ENCODE data around the gene DCHS2. TPM values are rescaled to one million over a fixed set of nuclear protein-coding genes. Genes with fewer than 3 reads are reported as not detected.

The DCHS2 gene
- total and polyA plus RNA-seq, 2 experiments from 2014 or later = 0.21 to 7.6 TPM

DNA sequence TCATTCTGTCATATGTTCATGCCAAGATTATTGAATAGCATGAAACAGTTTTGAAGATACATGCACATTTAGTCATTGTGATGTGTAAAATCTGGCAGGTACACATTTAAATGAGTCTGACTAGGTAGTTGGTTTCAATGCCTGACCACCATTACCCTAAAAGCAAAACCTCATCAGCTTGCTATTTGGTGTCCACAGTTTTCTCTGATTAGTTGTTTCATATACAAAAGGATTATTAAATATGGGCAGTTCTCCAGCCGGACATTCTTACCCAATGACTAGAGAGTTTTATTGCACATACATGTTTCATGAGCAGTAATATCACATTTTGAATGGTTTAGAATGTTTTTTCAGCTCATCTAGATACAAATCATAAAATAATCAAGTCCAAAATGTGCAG lies 23.7 kb downstream of the DCHS2 start:
- H3K27me3 ChIP-seq (ENCODE audit: insufficient read depth) = no peaks in the 10 kb centered on the region
- H4K20me1 ChIP-seq (replicated peaks; ENCODE audit: insufficient read depth) = no peaks in the 10 kb centered on the region
- H3K4me3 ChIP-seq = no peak overlapping the region
- H3K9me2 ChIP-seq (ENCODE audit: insufficient read depth) = no peaks in the 10 kb centered on the region
- H3K4me1 ChIP-seq (ENCODE audit: insufficient read depth) = no peaks in the 10 kb centered on the region
- Mint-ChIP-seq H3K36me3 (ENCODE audit: low read depth) (no peaks in the 10 kb centered on the region), H3K27ac (no peak overlapping the region), H3K4me1 (no peaks in the 10 kb centered on the region), H3K27me3 (ENCODE audit: insufficient read depth, low read depth, poor library complexity) (no peaks in the 10 kb centered on the region), H3K9me3 (no peaks in the 10 kb centered on the region), H3K4me3 (no peak overlapping the region)
- H3K36me3 ChIP-seq (ENCODE audit: insufficient read depth) = no peaks in the 10 kb centered on the region
- H3F3A ChIP-seq (replicated peaks; ENCODE audit: low read depth) = no peaks in the 10 kb centered on the region
- TF ChIP-seq STAT1 (IDR thresholded peaks at IDR 0.05; ENCODE audit: unreplicated experiment) = no peak
- TF ChIP-seq EZH2phosphoT487 (IDR thresholded peaks at IDR 0.05; ENCODE audit: unreplicated experiment) = no peak
- no peak for TF ChIP-seq CREB1 (CRISPR knock-in tag; IDR thresholded peaks at IDR 0.05; ENCODE audit: low read depth)
- TF ChIP-seq EZH2 (IDR thresholded peaks at IDR 0.05; ENCODE audit: low read depth, unreplicated experiment) = no peak
- TF ChIP-seq POLR2AphosphoS5 (IDR thresholded peaks at IDR 0.05; ENCODE audit: low read depth) = no peak
- TF ChIP-seq, protein P1, sequence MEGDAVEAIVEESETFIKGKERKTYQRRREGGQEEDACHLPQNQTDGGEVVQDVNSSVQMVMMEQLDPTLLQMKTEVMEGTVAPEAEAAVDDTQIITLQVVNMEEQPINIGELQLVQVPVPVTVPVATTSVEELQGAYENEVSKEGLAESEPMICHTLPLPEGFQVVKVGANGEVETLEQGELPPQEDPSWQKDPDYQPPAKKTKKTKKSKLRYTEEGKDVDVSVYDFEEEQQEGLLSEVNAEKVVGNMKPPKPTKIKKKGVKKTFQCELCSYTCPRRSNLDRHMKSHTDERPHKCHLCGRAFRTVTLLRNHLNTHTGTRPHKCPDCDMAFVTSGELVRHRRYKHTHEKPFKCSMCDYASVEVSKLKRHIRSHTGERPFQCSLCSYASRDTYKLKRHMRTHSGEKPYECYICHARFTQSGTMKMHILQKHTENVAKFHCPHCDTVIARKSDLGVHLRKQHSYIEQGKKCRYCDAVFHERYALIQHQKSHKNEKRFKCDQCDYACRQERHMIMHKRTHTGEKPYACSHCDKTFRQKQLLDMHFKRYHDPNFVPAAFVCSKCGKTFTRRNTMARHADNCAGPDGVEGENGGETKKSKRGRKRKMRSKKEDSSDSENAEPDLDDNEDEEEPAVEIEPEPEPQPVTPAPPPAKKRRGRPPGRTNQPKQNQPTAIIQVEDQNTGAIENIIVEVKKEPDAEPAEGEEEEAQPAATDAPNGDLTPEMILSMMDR (conservative IDR thresholded peaks at IDR 0.05; ENCODE audit: low read depth in 2 of 2) = no peak
- no peak for TF ChIP-seq JUNB (IDR thresholded peaks at IDR 0.05; ENCODE audit: unreplicated experiment)
- TF ChIP-seq ZNF331 (CRISPR knock-in tag; IDR thresholded peaks at IDR 0.05; ENCODE audit: low read depth) = no peak
- TF ChIP-seq, protein P2, sequence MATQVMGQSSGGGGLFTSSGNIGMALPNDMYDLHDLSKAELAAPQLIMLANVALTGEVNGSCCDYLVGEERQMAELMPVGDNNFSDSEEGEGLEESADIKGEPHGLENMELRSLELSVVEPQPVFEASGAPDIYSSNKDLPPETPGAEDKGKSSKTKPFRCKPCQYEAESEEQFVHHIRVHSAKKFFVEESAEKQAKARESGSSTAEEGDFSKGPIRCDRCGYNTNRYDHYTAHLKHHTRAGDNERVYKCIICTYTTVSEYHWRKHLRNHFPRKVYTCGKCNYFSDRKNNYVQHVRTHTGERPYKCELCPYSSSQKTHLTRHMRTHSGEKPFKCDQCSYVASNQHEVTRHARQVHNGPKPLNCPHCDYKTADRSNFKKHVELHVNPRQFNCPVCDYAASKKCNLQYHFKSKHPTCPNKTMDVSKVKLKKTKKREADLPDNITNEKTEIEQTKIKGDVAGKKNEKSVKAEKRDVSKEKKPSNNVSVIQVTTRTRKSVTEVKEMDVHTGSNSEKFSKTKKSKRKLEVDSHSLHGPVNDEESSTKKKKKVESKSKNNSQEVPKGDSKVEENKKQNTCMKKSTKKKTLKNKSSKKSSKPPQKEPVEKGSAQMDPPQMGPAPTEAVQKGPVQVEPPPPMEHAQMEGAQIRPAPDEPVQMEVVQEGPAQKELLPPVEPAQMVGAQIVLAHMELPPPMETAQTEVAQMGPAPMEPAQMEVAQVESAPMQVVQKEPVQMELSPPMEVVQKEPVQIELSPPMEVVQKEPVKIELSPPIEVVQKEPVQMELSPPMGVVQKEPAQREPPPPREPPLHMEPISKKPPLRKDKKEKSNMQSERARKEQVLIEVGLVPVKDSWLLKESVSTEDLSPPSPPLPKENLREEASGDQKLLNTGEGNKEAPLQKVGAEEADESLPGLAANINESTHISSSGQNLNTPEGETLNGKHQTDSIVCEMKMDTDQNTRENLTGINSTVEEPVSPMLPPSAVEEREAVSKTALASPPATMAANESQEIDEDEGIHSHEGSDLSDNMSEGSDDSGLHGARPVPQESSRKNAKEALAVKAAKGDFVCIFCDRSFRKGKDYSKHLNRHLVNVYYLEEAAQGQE (IDR thresholded peaks at IDR 0.05; ENCODE audit: unreplicated experiment) = no peak
- no peak for TF ChIP-seq NANOG (IDR thresholded peaks at IDR 0.05; ENCODE audit: borderline replicate concordance)
- TF ChIP-seq, protein P3, sequence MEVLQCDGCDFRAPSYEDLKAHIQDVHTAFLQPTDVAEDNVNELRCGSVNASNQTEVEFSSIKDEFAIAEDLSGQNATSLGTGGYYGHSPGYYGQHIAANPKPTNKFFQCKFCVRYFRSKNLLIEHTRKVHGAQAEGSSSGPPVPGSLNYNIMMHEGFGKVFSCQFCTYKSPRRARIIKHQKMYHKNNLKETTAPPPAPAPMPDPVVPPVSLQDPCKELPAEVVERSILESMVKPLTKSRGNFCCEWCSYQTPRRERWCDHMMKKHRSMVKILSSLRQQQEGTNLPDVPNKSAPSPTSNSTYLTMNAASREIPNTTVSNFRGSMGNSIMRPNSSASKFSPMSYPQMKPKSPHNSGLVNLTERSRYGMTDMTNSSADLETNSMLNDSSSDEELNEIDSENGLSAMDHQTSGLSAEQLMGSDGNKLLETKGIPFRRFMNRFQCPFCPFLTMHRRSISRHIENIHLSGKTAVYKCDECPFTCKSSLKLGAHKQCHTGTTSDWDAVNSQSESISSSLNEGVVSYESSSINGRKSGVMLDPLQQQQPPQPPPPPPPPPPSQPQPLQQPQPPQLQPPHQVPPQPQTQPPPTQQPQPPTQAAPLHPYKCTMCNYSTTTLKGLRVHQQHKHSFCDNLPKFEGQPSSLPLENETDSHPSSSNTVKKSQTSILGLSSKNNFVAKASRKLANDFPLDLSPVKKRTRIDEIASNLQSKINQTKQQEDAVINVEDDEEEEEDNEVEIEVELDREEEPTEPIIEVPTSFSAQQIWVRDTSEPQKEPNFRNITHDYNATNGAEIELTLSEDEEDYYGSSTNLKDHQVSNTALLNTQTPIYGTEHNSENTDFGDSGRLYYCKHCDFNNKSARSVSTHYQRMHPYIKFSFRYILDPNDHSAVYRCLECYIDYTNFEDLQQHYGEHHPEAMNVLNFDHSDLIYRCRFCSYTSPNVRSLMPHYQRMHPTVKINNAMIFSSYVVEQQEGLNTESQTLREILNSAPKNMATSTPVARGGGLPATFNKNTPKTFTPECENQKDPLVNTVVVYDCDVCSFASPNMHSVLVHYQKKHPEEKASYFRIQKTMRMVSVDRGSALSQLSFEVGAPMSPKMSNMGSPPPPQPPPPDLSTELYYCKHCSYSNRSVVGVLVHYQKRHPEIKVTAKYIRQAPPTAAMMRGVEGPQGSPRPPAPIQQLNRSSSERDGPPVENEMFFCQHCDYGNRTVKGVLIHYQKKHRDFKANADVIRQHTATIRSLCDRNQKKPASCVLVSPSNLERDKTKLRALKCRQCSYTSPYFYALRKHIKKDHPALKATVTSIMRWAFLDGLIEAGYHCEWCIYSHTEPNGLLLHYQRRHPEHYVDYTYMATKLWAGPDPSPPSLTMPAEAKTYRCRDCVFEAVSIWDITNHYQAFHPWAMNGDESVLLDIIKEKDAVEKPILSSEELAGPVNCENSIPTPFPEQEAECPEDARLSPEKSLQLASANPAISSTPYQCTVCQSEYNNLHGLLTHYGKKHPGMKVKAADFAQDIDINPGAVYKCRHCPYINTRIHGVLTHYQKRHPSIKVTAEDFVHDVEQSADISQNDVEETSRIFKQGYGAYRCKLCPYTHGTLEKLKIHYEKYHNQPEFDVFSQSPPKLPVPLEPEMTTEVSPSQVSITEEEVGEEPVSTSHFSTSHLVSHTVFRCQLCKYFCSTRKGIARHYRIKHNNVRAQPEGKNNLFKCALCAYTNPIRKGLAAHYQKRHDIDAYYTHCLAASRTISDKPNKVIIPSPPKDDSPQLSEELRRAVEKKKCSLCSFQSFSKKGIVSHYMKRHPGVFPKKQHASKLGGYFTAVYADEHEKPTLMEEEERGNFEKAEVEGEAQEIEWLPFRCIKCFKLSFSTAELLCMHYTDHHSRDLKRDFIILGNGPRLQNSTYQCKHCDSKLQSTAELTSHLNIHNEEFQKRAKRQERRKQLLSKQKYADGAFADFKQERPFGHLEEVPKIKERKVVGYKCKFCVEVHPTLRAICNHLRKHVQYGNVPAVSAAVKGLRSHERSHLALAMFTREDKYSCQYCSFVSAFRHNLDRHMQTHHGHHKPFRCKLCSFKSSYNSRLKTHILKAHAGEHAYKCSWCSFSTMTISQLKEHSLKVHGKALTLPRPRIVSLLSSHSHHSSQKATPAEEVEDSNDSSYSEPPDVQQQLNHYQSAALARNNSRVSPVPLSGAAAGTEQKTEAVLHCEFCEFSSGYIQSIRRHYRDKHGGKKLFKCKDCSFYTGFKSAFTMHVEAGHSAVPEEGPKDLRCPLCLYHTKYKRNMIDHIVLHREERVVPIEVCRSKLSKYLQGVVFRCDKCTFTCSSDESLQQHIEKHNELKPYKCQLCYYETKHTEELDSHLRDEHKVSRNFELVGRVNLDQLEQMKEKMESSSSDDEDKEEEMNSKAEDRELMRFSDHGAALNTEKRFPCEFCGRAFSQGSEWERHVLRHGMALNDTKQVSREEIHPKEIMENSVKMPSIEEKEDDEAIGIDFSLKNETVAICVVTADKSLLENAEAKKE (CRISPR knock-in tag; IDR thresholded peaks at IDR 0.05) = no peak
- TF ChIP-seq ZNF114 (CRISPR knock-in tag; IDR thresholded peaks at IDR 0.05) = no peak
- no peak overlapping the region for H3K4me2 ChIP-seq
- no peaks in the 10 kb centered on the region for H3K79me2 ChIP-seq (replicated peaks; ENCODE audit: insufficient read depth)
- ATAC-seq (no peak), DNase-seq (ENCODE audit: low spot score) (no peak)
- H3K27ac ChIP-seq (ENCODE audit: low read depth) = no peak overlapping the region
- H2AFZ ChIP-seq = no peak overlapping the region

All from GM23338 (cell line).